GM19240 (cell line): ENCODE data around the gene ZMYND12.

ENCODE experiments used
- DNase-seq: peaks from one replicate; pipeline ENCODE4 v3.0.0; 2011; ENCODE audit warnings: low spot score; ENCODE audit not compliant: insufficient read length

The ZMYND12 gene

GRCh38 chr1:42392967-42393848, 62.6 kb downstream of the ZMYND12 start:
- DNase-seq: no peak

DNA sequence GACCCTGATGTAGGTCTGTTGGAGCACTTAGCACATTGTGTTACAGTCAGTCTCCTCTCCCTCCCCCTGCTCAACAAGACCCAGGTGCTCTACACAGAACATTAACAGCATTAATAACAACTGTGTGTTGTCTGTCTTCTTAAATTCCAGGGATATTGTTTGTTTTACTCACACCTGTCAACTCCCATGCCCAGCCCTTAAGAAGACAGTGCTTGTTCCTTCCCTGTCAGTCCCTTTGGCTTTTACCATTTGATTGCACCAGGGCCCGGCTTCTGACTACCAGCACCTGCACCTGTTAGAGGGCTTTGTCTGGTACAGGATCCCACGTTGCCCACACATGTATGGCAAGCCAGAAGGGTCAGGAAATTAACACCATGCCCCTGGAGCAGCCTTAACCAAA, 63.6 kb downstream of the ZMYND12 start:
- DNase-seq: no peak

DNA sequence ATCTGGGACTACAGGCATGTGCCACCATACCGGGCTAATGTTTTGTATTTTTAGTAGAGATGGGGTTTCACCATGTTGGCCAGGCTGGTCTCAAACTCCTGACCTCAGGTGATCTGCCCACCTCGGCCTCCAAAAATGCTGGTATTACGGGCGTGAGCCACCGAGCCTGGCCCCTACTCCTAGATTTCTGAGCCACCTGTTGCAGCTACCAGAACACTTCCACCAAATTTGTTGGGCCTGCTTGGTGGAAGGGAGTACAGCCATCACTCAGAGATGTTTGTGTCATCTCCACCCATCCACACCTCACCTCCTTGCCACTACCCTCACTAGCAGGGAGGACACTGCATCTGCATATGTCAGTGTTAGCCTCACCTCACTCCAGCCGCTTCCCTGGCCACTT, 69.8 kb downstream of the ZMYND12 start:
- no peak for DNase-seq

DNA sequence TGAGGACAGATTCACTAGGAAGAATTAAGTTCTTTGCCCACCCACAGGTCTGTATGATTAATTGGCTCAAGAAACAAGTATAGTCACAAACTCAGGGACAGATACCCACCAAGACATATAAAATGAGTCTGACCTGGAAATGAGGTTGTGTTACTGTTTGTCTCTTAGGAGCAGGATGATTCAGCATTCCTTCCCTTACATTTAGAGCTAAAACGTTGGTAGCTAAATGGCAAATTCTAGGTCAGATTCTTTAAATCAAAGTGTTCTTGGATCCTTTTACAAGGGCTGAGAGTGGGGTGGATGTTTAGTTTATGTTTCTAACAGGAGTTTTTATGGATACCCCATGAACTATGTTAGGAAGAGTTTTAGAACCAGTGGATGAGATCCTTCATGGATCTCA, 70.5 kb downstream of the ZMYND12 start:
- DNase-seq: no peak

- no peak for DNase-seq
Observed at GRCh38 chr1:42381280-42381673, 74.5 kb downstream of the ZMYND12 start.

GRCh38 chr1:42380586-42381279, 75.1 kb downstream of the ZMYND12 start, which contains the start of gene RIMKLA:
RIMKLA (plus strand) TSS chr1:42380792; CDS start chr1:42380935, 143 bp downstream.
- DNase-seq: peak; percentile 71
